T-helper 2 cell treated with Interferon-gamma antibody and Interleukin-4, amounts not matched to agents 5 μg/mL and 100 μg/mL, for 36 hours (primary cell): ENCODE data around the gene SLC25A18.
"Not testable (repeated sequence)": the region's sequence is repeated elsewhere in the genome, so short reads cannot be mapped to it uniquely, and the experiment has no call there.

Experiments used
- DNase-seq: peaks from one replicate; pipeline ENCODE4 v3.0.0; 2021; ENCODE audit warnings: low spot score
- H3K27ac Mint-ChIP-seq: one replicate; pipeline ENCODE4 v1.8.0; 2021; ENCODE audit warnings: mild to moderate bottlenecking, mixed read lengths
- H3K27me3 Mint-ChIP-seq: one replicate; pipeline ENCODE4 v1.8.0; 2021; ENCODE audit warnings: low read depth, mixed read lengths
- H3K36me3 Mint-ChIP-seq: one replicate; pipeline ENCODE4 v1.8.0; 2021; ENCODE audit warnings: low read depth, mixed read lengths
- H3K4me1 Mint-ChIP-seq: one replicate; pipeline ENCODE4 v1.8.0; 2021; ENCODE audit warnings: low read depth, mixed read lengths
- H3K4me3 Mint-ChIP-seq: one replicate; pipeline ENCODE4 v1.8.0; 2022; ENCODE audit warnings: mild to moderate bottlenecking, moderate library complexity, mixed read lengths
- H3K9me3 Mint-ChIP-seq: one replicate; pipeline ENCODE4 v1.8.0; 2021; ENCODE audit warnings: mixed read lengths

SLC25A18 gene

GRCh38 chr22:17549655-17550054, 13.6 kb upstream of the SLC25A18 start:
- Mint-ChIP-seq H3K4me3 (no peak overlapping the region), H3K27ac (no peak overlapping the region), H3K36me3 (no peaks in the 10 kb centered on the region), H3K27me3 (no peaks in the 10 kb centered on the region), H3K4me1 (no peaks in the 10 kb centered on the region), H3K9me3 (no peaks in the 10 kb centered on the region)
- no peak for DNase-seq

GRCh38 chr22:17552737-17553136, 10.6 kb upstream of the SLC25A18 start:
- DNase-seq: no peak
- Mint-ChIP-seq H3K27me3 (no peaks in the 10 kb centered on the region), H3K36me3 (no peaks in the 10 kb centered on the region), H3K27ac (no peak overlapping the region), H3K4me1 (no peaks in the 10 kb centered on the region), H3K9me3 (no peaks in the 10 kb centered on the region), H3K4me3 (no peak overlapping the region)

GRCh38 chr22:17554814-17555213, 8.5 kb upstream of the SLC25A18 start:
- Mint-ChIP-seq H3K4me1 (no peaks in the 10 kb centered on the region), H3K4me3 (no peak overlapping the region), H3K27ac (no peak overlapping the region), H3K27me3 (no peaks in the 10 kb centered on the region), H3K36me3 (no peaks in the 10 kb centered on the region), H3K9me3 (no peaks in the 10 kb centered on the region)
- DNase-seq: no peak

GRCh38 chr22:17559188-17559587, 4.1 kb upstream of the SLC25A18 start:
- peaks cover 2% of the 10 kb centered on the region for H3K27me3 Mint-ChIP-seq
- no peaks in the 10 kb centered on the region for H3K9me3 Mint-ChIP-seq
- DNase-seq: no peak
- H3K4me1 Mint-ChIP-seq: no peaks in the 10 kb centered on the region
- no peak overlapping the region for H3K27ac Mint-ChIP-seq
- H3K4me3 Mint-ChIP-seq: no peak overlapping the region
- no peaks in the 10 kb centered on the region for H3K36me3 Mint-ChIP-seq

- Mint-ChIP-seq H3K27me3 (peaks cover 2% of the 10 kb centered on the region), H3K27ac (no peak overlapping the region), H3K36me3 (no peaks in the 10 kb centered on the region), H3K4me1 (no peaks in the 10 kb centered on the region), H3K9me3 (no peaks in the 10 kb centered on the region), H3K4me3 (no peak overlapping the region)
- no peak for DNase-seq
Measured at GRCh38 chr22:17563936-17564391, 666 bp downstream of the SLC25A18 start.

- H3K9me3 Mint-ChIP-seq, DNase-seq, H3K27ac Mint-ChIP-seq, H3K36me3 Mint-ChIP-seq, H3K4me1 Mint-ChIP-seq, H3K4me3 Mint-ChIP-seq, H3K27me3 Mint-ChIP-seq: not testable (repeated sequence)
Measured at GRCh38 chr22:17566016-17566687, 2.9 kb downstream of the SLC25A18 start.

- DNase-seq: no peak
- H3K4me1 Mint-ChIP-seq: no peaks in the 10 kb centered on the region
Measured at GRCh38 chr22:17566776-17567175, 3.5 kb downstream of the SLC25A18 start.

GRCh38 chr22:17569971-17570511, 6.7 kb downstream of the SLC25A18 start:
- H3K4me3 Mint-ChIP-seq: no peak overlapping the region
- H3K36me3 Mint-ChIP-seq: no peaks in the 10 kb centered on the region
- H3K27me3 Mint-ChIP-seq: no peaks in the 10 kb centered on the region
- no peaks in the 10 kb centered on the region for H3K4me1 Mint-ChIP-seq
- DNase-seq: no peak
- H3K9me3 Mint-ChIP-seq: no peaks in the 10 kb centered on the region
- no peak overlapping the region for H3K27ac Mint-ChIP-seq

More at GRCh38 chr22:17566776-17567175, 3.5 kb downstream of the SLC25A18 start:
- Mint-ChIP-seq H3K9me3 (no peaks in the 10 kb centered on the region), H3K36me3 (no peaks in the 10 kb centered on the region), H3K4me3 (no peak overlapping the region), H3K27me3 (peaks cover 2% of the 10 kb centered on the region), H3K27ac (no peak overlapping the region)

- H3K27me3 Mint-ChIP-seq: no peaks in the 10 kb centered on the region
- no peak overlapping the region for H3K4me3 Mint-ChIP-seq
- no peaks in the 10 kb centered on the region for H3K9me3 Mint-ChIP-seq
- DNase-seq: no peak
- H3K4me1 Mint-ChIP-seq: no peaks in the 10 kb centered on the region
- H3K27ac Mint-ChIP-seq: no peak overlapping the region
- no peaks in the 10 kb centered on the region for H3K36me3 Mint-ChIP-seq
Measured at GRCh38 chr22:17570851-17571631, 7.7 kb downstream of the SLC25A18 start.

- no peak overlapping the region for H3K4me3 Mint-ChIP-seq
- no peaks in the 10 kb centered on the region for H3K9me3 Mint-ChIP-seq
- no peaks in the 10 kb centered on the region for H3K36me3 Mint-ChIP-seq
- H3K27me3 Mint-ChIP-seq: no peaks in the 10 kb centered on the region
- no peaks in the 10 kb centered on the region for H3K4me1 Mint-ChIP-seq
- DNase-seq: no peak
- no peak overlapping the region for H3K27ac Mint-ChIP-seq
Measured at GRCh38 chr22:17575151-17575550, 11.9 kb downstream of the SLC25A18 start.

- H3K4me3 Mint-ChIP-seq: no peak overlapping the region
- no peaks in the 10 kb centered on the region for H3K36me3 Mint-ChIP-seq
- H3K27me3 Mint-ChIP-seq: no peaks in the 10 kb centered on the region
- DNase-seq: no peak
- no peaks in the 10 kb centered on the region for H3K4me1 Mint-ChIP-seq
- no peak overlapping the region for H3K27ac Mint-ChIP-seq
- H3K9me3 Mint-ChIP-seq: no peaks in the 10 kb centered on the region
Measured at GRCh38 chr22:17575681-17576080, 12.4 kb downstream of the SLC25A18 start.

GRCh38 chr22:17576470-17576869, 13.2 kb downstream of the SLC25A18 start:
- H3K9me3 Mint-ChIP-seq: no peaks in the 10 kb centered on the region
- H3K36me3 Mint-ChIP-seq: no peaks in the 10 kb centered on the region
- H3K4me3 Mint-ChIP-seq: no peak overlapping the region
- no peak for DNase-seq
- no peaks in the 10 kb centered on the region for H3K4me1 Mint-ChIP-seq
- H3K27me3 Mint-ChIP-seq: no peaks in the 10 kb centered on the region
- H3K27ac Mint-ChIP-seq: no peak overlapping the region

GRCh38 chr22:17578136-17578754, 14.9 kb downstream of the SLC25A18 start:
- Mint-ChIP-seq H3K4me1 (no peaks in the 10 kb centered on the region), H3K27ac (no peak overlapping the region), H3K4me3 (no peak overlapping the region), H3K9me3 (no peaks in the 10 kb centered on the region), H3K27me3 (no peaks in the 10 kb centered on the region), H3K36me3 (no peaks in the 10 kb centered on the region)
- no peak for DNase-seq

GRCh38 chr22:17579535-17579981, 16.3 kb downstream of the SLC25A18 start:
- Mint-ChIP-seq H3K27ac (no peak overlapping the region), H3K9me3 (no peaks in the 10 kb centered on the region), H3K4me3 (no peak overlapping the region), H3K27me3 (no peaks in the 10 kb centered on the region), H3K4me1 (no peaks in the 10 kb centered on the region), H3K36me3 (no peaks in the 10 kb centered on the region)
- DNase-seq: no peak
